T-cell (primary cell): ENCODE measurements around the gene SOCS6. TPM values are rescaled to one million over a fixed set of nuclear protein-coding genes. Genes with fewer than 3 reads are reported as not detected.

Experiments used
- ATAC-seq, 4 experiments: fragments of 200-7000 bp in 3 of 4; fragments of 150-1000 bp in 1 of 4; cut with Tn5 transposase; replicated peaks in 1 of 4; 1 replicate in 3 of 4; 2 replicates in 1 of 4; pipeline ENCODE4 v1.10.0; 2021; ENCODE audit warnings: moderate library complexity in 3 of 4, mild to moderate bottlenecking in 2 of 4, moderate number of reproducible peaks in 1 of 4
- CTCF ChIA-PET, 2 donors: fragments of 300-600 bp; sonication (Branson Sonifier 250); formaldehyde crosslinking; loops; one replicate each; lab custom pipeline; 2022; ENCODE audit warnings: antibody characterized with exemption in 2 of 2; lab: Charles Lee
- POLR2A ChIA-PET, 2 donors: fragments of 300-600 bp; sonication (Branson Sonifier 250); formaldehyde crosslinking; loops; one replicate each; lab custom pipeline; 2022; ENCODE audit warnings: antibody characterized with exemption in 2 of 2; lab: Charles Lee
- DNase-seq, 35 experiments: peaks; one replicate each; pipeline versions ENCODE4 v3.0.0 to v3.0.0-alpha.2; 2013 to 2023
- H3K27ac ChIP-seq: one replicate; pipeline ENCODE4 v1.5.1; 2013; ENCODE audit warnings: low read length
- H3K27me3 ChIP-seq, 2 experiments: replicated peaks in 1 of 2; 1 replicate in 1 of 2; 2 replicates in 1 of 2; pipeline versions ENCODE4 v1.6.1 to v1.7.0; 2013; ENCODE audit warnings: low read length in 1 of 2, mixed read lengths in 1 of 2; ENCODE audit not compliant: control insufficient read depth in 2 of 2, insufficient read depth in 2 of 2; ENCODE audit errors: extremely low read depth in 1 of 2
- H3K36me3 ChIP-seq, 2 donors: 1 replicate in 1 of 2; 2 replicates in 1 of 2; pipeline versions ENCODE4 v1.6.1 to v1.7.0; 2013; ENCODE audit warnings: low read length in 1 of 2; ENCODE audit not compliant: control insufficient read depth in 2 of 2, insufficient read depth in 1 of 2; ENCODE audit errors: extremely low read depth in 1 of 2
- H3K4me1 ChIP-seq, 2 experiments: 1 replicate in 1 of 2; 2 replicates in 1 of 2; pipeline versions ENCODE4 v1.6.1 to v1.7.0; 2013; ENCODE audit warnings: low read length in 2 of 2, mixed read lengths in 1 of 2; ENCODE audit not compliant: insufficient read depth in 2 of 2, control insufficient read depth in 1 of 2; ENCODE audit errors: extremely low read depth in 1 of 2
- H3K4me3 ChIP-seq, 2 donors: 1 replicate in 1 of 2; 2 replicates in 1 of 2; pipeline versions ENCODE4 v1.5.1 to v1.7.0; 2013; ENCODE audit warnings: mild to moderate bottlenecking in 2 of 2, low read length in 1 of 2, moderate library complexity in 1 of 2; ENCODE audit not compliant: control insufficient read depth in 1 of 2; ENCODE audit errors: extremely low read depth in 1 of 2
- H3K9me3 ChIP-seq: 2 replicates; pipeline ENCODE4 v1.7.0; 2013
- H3K27ac Mint-ChIP-seq, 2 donors: one replicate each; pipeline ENCODE4 v1.8.0; 2020 to 2021; ENCODE audit warnings: mild to moderate bottlenecking in 2 of 2, mixed read lengths in 2 of 2
- H3K27me3 Mint-ChIP-seq, 2 donors: one replicate each; pipeline ENCODE4 v1.8.0; 2021 to 2022; ENCODE audit warnings: mixed read lengths in 2 of 2
- H3K36me3 Mint-ChIP-seq: one replicate; pipeline ENCODE4 v1.8.0; 2021; ENCODE audit warnings: mixed read lengths
- H3K4me1 Mint-ChIP-seq, 3 donors: one replicate each; pipeline ENCODE4 v1.8.0; 2020 to 2022; ENCODE audit warnings: mixed read lengths in 3 of 3, mild to moderate bottlenecking in 1 of 3
- H3K4me3 Mint-ChIP-seq, 3 donors: one replicate each; pipeline ENCODE4 v1.8.0; 2020 to 2022; ENCODE audit warnings: mild to moderate bottlenecking in 3 of 3, mixed read lengths in 3 of 3, moderate library complexity in 3 of 3
- H3K9me3 Mint-ChIP-seq, 3 donors: one replicate each; pipeline ENCODE4 v1.8.0; 2020 to 2022; ENCODE audit warnings: mixed read lengths in 3 of 3
- WGBS: methylation state at CpG from one replicate; pipeline ENCODE4 v1.1.5; 2013; ENCODE audit warnings: missing lambda C conversion rate; ENCODE audit not compliant: insufficient coverage; 5-methylcytosine and 5-hydroxymethylcytosine counted together
- total RNA-seq, 35 experiments: library from RNA in 6 of 35; stranded (reverse) in 6 of 35; fragments of 120-200 nt in 1 of 35; gene quantifications; one replicate each; pipeline versions ENCODE4 v1.2.1 to v1.2.4 and lab custom pipeline; 2013 to 2026

Gene SOCS6
- total RNA-seq, 5 donors from 2014 or later (not counting 1 experiment from before 2014, with no cell fraction given) = 0.30 to 2.1 (median 1.3) TPM

- Histone ChIP-seq H3K4me3 (no peak overlapping the region), H3K4me1 (peaks cover 0 to 3% of the 10 kb centered on the region in 2 experiments), H3K27me3 (peaks cover 0 to 14% of the 10 kb centered on the region in 2 experiments), H3K36me3 (no peaks in the 10 kb centered on the region), H3K9me3 (no peaks in the 10 kb centered on the region), H3K27ac (no peak overlapping the region)
- Mint-ChIP-seq H3K36me3 (no peaks in the 10 kb centered on the region), H3K4me3 (peak overlapping the region in 2 of 3 donors; percentile 53 to 69), H3K9me3 (peaks cover 0 to 3% (median 2%) of the 10 kb centered on the region in 3 donors), H3K27ac (no peak overlapping the region), H3K27me3 (peaks cover 21 to 48% of the 10 kb centered on the region in 2 donors), H3K4me1 (peaks cover 11 to 16% (median 16%) of the 10 kb centered on the region in 3 donors)
- ATAC-seq = no peak
- ChIA-PET CTCF (no interaction called here), POLR2A (no interaction called here)
- no peak for DNase-seq
- WGBS = 100% methylated on average over 2 of the region's 2 CpGs
Observed at GRCh38 chr18:70287731-70288130, 1.1 kb upstream of the SOCS6 start.

DNA sequence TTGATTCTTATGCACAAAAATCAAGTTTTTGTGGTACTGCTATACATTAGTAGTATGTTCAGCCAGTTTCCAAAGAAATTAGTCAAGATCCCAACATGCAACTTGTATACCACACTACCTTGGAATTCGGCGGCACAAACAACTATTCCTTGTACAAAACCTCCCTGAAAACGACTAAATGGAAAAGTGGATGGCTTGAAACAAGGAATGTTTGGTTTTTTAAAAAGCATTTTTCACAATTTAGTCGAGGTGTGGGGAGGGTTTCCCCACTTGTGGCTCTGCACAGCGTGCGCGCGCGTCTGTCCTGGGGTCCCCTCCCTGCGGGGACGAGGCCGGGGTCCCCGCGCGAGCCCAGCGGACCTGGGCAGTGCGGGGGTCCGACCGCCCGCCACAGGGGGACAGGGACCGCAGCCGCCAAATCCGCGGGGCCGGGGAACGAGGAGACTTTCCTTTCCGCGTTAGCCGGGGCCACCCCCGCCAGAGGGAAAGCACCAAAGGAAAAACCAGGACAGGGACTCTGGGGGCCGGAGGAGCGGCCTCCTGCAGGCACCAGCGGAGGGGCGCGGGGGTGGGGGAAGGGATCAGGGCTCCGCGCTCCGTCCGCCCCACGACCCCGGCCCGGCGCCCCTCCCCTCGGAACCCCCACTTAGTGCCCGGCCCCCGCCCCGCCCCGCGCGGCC, 534 bp upstream of the SOCS6 start:
- peak overlapping the region; percentile 11 to 17 for H3K4me3 ChIP-seq
- peak overlapping the region; percentile 7 to 69 (median 53) for H3K4me3 Mint-ChIP-seq
- POLR2A ChIA-PET = no interaction called here
- DNase-seq = no peak
- peak in 1 of 4 experiments; percentile 23 for ATAC-seq
- H3K27me3 ChIP-seq = peaks cover 0 to 14% of the 10 kb centered on the region in 2 experiments
- H3K9me3 Mint-ChIP-seq = peaks cover 0 to 3% (median 2%) of the 10 kb centered on the region in 3 donors
- peaks cover 14 to 16% (median 16%) of the 10 kb centered on the region in 3 donors for H3K4me1 Mint-ChIP-seq
- no peak overlapping the region for H3K27ac Mint-ChIP-seq
- WGBS = 5% methylated on average over 39 of the region's 50 CpGs
- no peaks in the 10 kb centered on the region for H3K9me3 ChIP-seq
- CTCF ChIA-PET = no interaction called here
- H3K36me3 Mint-ChIP-seq = no peaks in the 10 kb centered on the region
- no peaks in the 10 kb centered on the region for H3K36me3 ChIP-seq
- peaks cover 0 to 3% of the 10 kb centered on the region in 2 experiments for H3K4me1 ChIP-seq
- H3K27me3 Mint-ChIP-seq = peaks cover 22 to 52% of the 10 kb centered on the region in 2 donors
- no peak overlapping the region for H3K27ac ChIP-seq

DNA sequence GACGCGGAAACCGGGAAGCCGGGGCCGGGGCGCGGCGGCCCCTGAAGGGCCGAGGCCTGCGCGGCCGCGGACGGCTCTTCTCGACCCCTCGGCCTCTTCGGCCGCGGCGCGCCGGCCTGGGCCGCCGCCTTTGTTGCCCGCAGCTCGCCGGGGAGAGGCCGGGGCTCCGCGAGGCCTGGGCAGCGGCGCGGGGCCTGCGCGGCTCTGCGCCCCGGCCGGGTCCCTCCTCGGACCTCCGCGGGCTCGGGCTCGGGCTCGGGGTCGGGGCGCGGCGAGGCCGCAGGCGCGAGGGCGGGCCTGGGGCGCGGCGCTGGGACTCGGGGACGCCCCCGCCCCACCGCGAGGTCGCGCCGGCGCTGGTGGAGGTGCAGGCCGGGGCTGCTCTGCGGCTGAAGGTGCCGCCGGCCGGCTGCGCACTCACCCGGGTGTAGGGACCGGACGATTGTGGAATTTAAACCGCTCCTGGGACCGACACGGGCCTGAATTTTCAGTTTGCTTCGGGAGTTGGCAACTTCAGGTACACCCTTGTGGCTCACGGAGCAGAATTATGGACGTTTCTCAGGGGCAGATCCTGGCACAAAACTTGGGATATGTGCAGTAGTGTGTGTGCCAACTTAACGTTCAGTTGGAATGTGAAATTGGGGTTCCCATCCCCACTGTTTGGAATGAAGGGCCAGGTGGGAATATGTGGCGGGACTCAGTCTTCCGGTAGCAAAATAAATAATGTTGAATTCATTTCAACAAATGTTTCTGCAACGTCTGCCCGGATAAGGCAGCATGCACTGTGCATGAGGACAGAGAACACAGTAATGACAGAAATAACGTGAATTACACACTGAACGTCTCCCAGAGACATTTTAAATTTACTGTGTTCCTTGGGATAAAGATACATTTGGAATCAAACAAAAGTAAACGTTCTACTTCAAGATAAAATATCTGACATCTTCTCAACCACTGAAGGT, 787 bp downstream of the SOCS6 start:
- Mint-ChIP-seq H3K9me3 (no peaks in the 10 kb centered on the region), H3K4me1 (peaks cover 14 to 16% (median 16%) of the 10 kb centered on the region in 3 donors), H3K4me3 (peak overlapping the region; percentile 73 to 83 (median 81)), H3K27ac (no peak overlapping the region), H3K27me3 (peaks cover 22 to 52% of the 10 kb centered on the region in 2 donors), H3K36me3 (no peaks in the 10 kb centered on the region)
- Histone ChIP-seq H3K4me3 (peak overlapping the region; percentile 31 to 59), H3K4me1 (peaks cover 0 to 3% of the 10 kb centered on the region in 2 experiments), H3K36me3 (no peaks in the 10 kb centered on the region), H3K27ac (no peak overlapping the region), H3K9me3 (no peaks in the 10 kb centered on the region), H3K27me3 (peaks cover 0 to 11% of the 10 kb centered on the region in 2 experiments)
- ChIA-PET CTCF (no interaction called here), POLR2A (no interaction called here)
- peak in 3 of 35 experiments; percentile 3 to 8 (median 6) for DNase-seq
- peak in 3 of 4 experiments; percentile 24 to 64 (median 30) for ATAC-seq
- 2% methylated on average over 81 of the region's 87 CpGs for WGBS

DNA sequence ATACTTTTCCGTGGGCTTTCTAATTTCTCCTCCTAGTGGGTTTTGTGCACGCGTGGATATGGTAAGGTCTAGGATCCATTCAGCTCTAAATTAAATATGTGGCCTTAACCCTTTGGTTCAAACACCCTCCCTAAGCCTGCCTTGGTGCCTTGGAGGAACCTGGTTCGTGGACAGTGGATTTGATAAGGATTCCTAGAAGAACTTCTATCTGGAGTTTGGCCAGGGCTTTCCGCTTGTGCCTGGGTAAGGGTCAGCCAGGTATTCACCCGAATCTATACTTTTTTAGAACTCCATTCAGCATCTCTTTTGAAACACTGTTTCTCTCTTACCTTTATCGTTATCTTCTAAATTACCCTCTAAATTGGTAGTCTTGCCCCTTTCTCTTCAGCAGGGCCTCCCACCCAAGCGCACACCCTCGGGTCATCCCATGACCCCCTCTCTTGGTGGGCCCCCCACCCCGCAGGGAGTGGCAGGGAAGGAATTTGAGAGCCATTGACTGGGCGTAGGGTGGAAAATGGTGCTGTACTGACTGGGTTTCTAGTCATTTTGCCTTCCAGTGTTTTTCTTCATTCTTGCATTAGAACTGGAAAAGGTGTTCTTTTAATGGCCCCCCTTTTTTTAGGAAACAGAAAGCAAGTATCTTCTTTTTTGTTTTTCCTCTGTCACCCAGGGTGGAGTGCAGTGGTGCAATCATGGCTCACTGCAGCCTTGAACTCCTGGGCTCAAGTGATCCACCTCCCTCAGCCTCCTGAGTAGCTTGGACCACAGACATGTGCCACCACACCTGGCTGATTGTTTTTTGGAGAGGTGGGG, 1.8 kb downstream of the SOCS6 start:
- H3K27ac Mint-ChIP-seq = no peak overlapping the region
- no peak for ATAC-seq

GRCh38 chr18:70291295-70291574, 2.4 kb downstream of the SOCS6 start:
- H3K27ac Mint-ChIP-seq = no peak overlapping the region
- DNase-seq (no peak), ATAC-seq (no peak)
- H3K9me3 Mint-ChIP-seq = no peaks in the 10 kb centered on the region
- POLR2A ChIA-PET = no interaction called here
- H3K27me3 Mint-ChIP-seq = peaks cover 22 to 42% of the 10 kb centered on the region in 2 donors
- H3K27ac ChIP-seq = no peak overlapping the region
- no CpG with 5 or more reads among the region's 2 CpGs for WGBS
- H3K4me1 Mint-ChIP-seq = peaks cover 14 to 16% (median 16%) of the 10 kb centered on the region in 3 donors
- H3K4me3 Mint-ChIP-seq = peak overlapping the region in 1 of 3 donors; percentile 83
- H3K4me3 ChIP-seq = no peak overlapping the region
- H3K36me3 ChIP-seq = no peaks in the 10 kb centered on the region
- H3K4me1 ChIP-seq = peaks cover 0 to 3% of the 10 kb centered on the region in 2 experiments
- CTCF ChIA-PET = no interaction called here
- H3K27me3 ChIP-seq = peaks cover 0 to 11% of the 10 kb centered on the region in 2 experiments
- no peaks in the 10 kb centered on the region for H3K36me3 Mint-ChIP-seq
- no peaks in the 10 kb centered on the region for H3K9me3 ChIP-seq

More for the DNA sequence above, 1.8 kb downstream of the SOCS6 start:
- Histone ChIP-seq H3K9me3 (no peaks in the 10 kb centered on the region), H3K36me3 (no peaks in the 10 kb centered on the region), H3K27me3 (peaks cover 0 to 11% of the 10 kb centered on the region in 2 experiments), H3K27ac (no peak overlapping the region), H3K4me1 (peaks cover 0 to 3% of the 10 kb centered on the region in 2 experiments), H3K4me3 (no peak overlapping the region)
- DNase-seq = no peak
- Mint-ChIP-seq H3K27me3 (peaks cover 22 to 47% of the 10 kb centered on the region in 2 donors), H3K36me3 (no peaks in the 10 kb centered on the region), H3K4me3 (peak overlapping the region; percentile 43 to 83 (median 81)), H3K4me1 (peaks cover 14 to 16% (median 16%) of the 10 kb centered on the region in 3 donors), H3K9me3 (no peaks in the 10 kb centered on the region)
- POLR2A ChIA-PET = no interaction called here
- WGBS = 100% methylated on average over 2 of the region's 11 CpGs
- CTCF ChIA-PET = no interaction called here
